ENCODE results near the gene C10orf88. TPM values are rescaled to one million over a fixed set of nuclear protein-coding genes. Genes with fewer than 3 reads are reported as not detected.
A peak's percentile ranks its signal among the peaks of the same experiment; 100 is the strongest.

Gene C10orf88, protein sequence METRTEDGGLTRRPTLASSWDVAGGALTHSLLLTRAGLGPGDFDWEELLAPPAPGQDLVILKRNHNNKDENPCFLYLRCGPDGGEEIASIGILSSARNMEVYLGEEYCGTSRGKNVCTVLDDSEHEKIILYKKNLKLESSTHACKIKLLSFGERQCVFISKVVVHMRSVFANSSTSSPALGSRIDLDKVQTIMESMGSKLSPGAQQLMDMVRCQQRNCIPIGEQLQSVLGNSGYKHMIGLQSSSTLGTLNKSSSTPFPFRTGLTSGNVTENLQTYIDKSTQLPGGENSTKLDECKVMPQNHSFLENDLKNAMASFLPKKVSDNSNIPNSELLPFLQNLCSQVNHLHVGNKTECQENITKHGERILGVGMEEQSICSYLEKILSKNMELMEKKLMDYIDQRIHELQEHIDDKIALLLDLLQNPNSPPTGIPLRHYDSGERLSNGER
- total RNA-seq (10 to 100 TPM in 3 of 5 experiments, 1 to 10 TPM in 2; 5.2 to 16.8 (median 12.5) TPM), polyA plus RNA-seq (1 to 10 TPM; 6.9 to 8.5 TPM), total RNA-seq (7.4 reads per million, percentile 30 among the genes with 10 or more reads in this experiment)

DNA sequence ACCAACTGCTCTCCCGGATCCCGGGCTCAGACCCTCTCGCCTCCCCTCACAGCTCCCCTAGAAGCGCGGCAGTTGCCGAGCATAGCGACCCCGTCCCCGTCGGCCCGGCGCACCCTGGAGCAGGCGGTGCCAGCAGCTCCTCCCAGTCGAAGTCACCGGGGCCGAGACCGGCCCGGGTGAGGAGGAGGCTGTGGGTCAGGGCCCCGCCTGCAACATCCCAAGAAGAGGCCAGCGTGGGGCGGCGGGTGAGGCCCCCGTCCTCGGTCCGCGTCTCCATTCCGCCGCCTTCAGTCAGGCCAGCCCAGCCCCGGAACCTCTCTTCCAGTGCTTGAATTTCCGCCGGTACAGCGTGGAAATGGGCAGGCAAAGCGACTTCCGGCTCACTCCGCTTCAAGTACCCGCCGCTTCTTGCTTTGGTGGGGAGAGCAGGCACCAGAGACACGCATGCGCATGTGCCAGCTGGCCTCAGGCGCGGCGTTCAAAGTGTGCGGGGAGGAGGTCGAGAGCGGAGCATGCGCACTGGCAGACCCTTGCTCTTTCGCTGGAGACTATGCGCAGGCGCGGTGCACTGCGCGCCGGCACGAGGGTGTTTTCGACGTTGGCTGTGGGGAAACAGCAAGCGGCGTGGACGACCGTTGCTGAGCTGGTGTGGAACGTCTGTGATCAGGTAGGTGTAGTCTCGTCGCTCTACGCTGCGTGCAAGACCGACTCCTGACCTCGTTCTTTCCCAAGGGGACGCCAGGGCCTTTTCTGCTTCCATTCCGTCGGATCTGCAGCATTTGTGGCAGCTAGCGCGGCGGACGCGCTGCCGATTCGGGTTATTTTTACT lies at the start of gene C10orf88:
Gene C10orf88 (minus strand): TSS at position 326 of the 829 bp plus-strand sequence. CDS start 49 bp downstream, at position 277.
- POLR2A ChIA-PET, result interaction anchor here (0.5 to 3.4 kb wide), 8 partner anchors 9 to 202 kb away, joined by 3 to 34 read pairs (median 5); partner anchors contain the start of genes ACADSB, BUB3, IKZF5 and PSTK
- CTCF ChIA-PET, result interaction anchor here (0.6 kb wide), 1 partner anchor 78 kb away, joined by 3 read pairs; no protein-coding TSS in a partner anchor
- H3K4me3 Mint-ChIP-seq, result peak within 1 kb of the TSS; percentile 85 to 96 (median 90)
- peaks cover 16% of the 10 kb centered on the region in 2 donors for H3K4me1 ChIP-seq (ENCODE audit: control insufficient read depth in 2 of 2, insufficient read depth in 2 of 2, low read length in 2 of 2)
- ATAC-seq (peak; percentile 97), DNase-seq (peak; percentile 92 to 98 (median 97))
- H3K9me3 ChIP-seq (ENCODE audit: control insufficient read depth in 2 of 3, low read length in 3 of 3), result peaks cover 0 to 7% (median 0%) of the 10 kb centered on the region in 3 experiments
- H3K36me3 Mint-ChIP-seq, result peaks cover 0 to 20% (median 19%) of the 10 kb centered on the region in 5 donors
- H3K27ac Mint-ChIP-seq, result peak within 1 kb of the TSS; percentile 77 to 98 (median 90)
- H3K36me3 ChIP-seq (ENCODE audit: control insufficient read depth in 2 of 3, insufficient read depth in 3 of 3, low read length in 3 of 3), result no peaks in the 10 kb centered on the region
- H3K4me3 ChIP-seq (ENCODE audit: low read length), result peak within 1 kb of the TSS; percentile 69
- H3K27me3 ChIP-seq (ENCODE audit: control insufficient read depth in 2 of 2, insufficient read depth in 2 of 2, low read length in 2 of 2), result no peaks in the 10 kb centered on the region
- peaks cover 26 to 60% (median 39%) of the 10 kb centered on the region in 7 donors for H3K4me1 Mint-ChIP-seq
- H3K27ac ChIP-seq (ENCODE audit: low read depth, low read length), result peak within 1 kb of the TSS; percentile 72
- peaks cover 0 to 10% (median 4%) of the 10 kb centered on the region in 11 donors for H3K9me3 Mint-ChIP-seq
- H3K27me3 Mint-ChIP-seq, result peaks cover 0 to 14% (median 0%) of the 10 kb centered on the region in 5 donors
- intact Hi-C loops (cut with micrococcal nuclease), result loop anchor here (1.0 to 5.0 kb wide), 7 partner anchors 26 to 1963 kb away; partner anchors contain the start of genes BUB3 (in 2 of the 2), FAM24B (in 2 of the 2), IKZF5 (in 2 of the 2) and PLEKHA1 (in 2 of the 2)

DNA sequence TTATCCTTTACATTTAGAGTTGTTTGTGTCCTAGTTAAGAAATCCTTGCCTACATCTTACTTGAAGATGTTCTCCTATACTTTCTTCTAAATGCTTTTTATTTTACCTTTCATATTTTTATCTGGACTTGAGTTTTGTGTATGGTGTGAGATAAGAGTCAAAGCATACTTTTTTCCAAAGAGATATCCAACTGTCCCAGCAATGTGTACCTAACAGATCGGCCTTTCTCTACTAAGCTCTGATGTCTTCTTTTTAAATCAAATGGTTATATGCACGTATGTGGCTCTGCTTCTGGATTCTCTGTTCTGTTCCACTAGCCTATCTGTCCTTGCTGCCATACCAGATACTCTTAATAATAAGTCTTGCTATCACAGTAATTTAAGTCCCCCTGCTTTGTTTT lies 47.3 kb upstream of the C10orf88 start:
- Mint-ChIP-seq H3K27me3 (no peaks in the 10 kb centered on the region), H3K36me3 (peaks cover 0 to 25% (median 10%) of the 10 kb centered on the region in 5 donors), H3K27ac (no peak overlapping the region), H3K4me3 (peak overlapping the region in 2 of 10 donors; percentile 4 to 34), H3K4me1 (peaks cover 17 to 87% (median 70%) of the 10 kb centered on the region in 7 donors), H3K9me3 (no peaks in the 10 kb centered on the region)
- Histone ChIP-seq H3K27ac (ENCODE audit: low read depth, low read length) (no peak overlapping the region), H3K9me3 (ENCODE audit: control insufficient read depth in 2 of 3, low read length in 3 of 3) (no peaks in the 10 kb centered on the region), H3K36me3 (ENCODE audit: control insufficient read depth in 2 of 3, insufficient read depth in 3 of 3, low read length in 3 of 3) (peaks cover 0 to 22% (median 8%) of the 10 kb centered on the region in 3 experiments), H3K27me3 (ENCODE audit: control insufficient read depth in 2 of 2, insufficient read depth in 2 of 2, low read length in 2 of 2) (no peaks in the 10 kb centered on the region), H3K4me3 (ENCODE audit: low read length) (no peak overlapping the region), H3K4me1 (ENCODE audit: control insufficient read depth in 2 of 2, insufficient read depth in 2 of 2, low read length in 2 of 2) (peaks cover under 1 to 11% of the 10 kb centered on the region in 2 donors)
- ATAC-seq (no peak), DNase-seq (no peak)
- ChIA-PET POLR2A (no interaction called here), CTCF (no interaction called here)
- intact Hi-C loops (cut with micrococcal nuclease), result no loop called here

DNA sequence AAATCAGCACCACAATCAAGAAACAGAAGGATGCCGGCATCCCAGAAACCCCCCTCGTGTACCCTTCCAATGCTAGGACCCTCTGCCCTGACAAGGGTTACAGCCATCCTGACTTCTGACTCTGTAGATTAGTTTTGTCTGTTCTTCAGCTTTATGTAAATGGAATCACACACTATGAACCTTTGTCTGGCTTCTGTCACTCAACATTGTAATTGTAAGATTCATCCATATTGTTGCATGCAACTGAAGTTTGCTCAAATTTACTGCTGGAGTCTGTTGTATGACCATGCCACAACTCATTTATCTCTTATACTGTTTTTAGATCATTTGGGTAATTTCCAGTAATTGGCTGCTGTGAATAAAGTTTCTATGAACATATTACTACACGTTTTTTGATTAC lies 46.1 kb upstream of the C10orf88 start:
- H3K27ac Mint-ChIP-seq, result peak overlapping the region in 5 of 9 donors; percentile 29 to 77 (median 55)
- POLR2A ChIA-PET, result interaction anchor here (0.7 kb wide), 1 partner anchor 9 kb away, joined by 3 read pairs; no protein-coding TSS in a partner anchor

DNA sequence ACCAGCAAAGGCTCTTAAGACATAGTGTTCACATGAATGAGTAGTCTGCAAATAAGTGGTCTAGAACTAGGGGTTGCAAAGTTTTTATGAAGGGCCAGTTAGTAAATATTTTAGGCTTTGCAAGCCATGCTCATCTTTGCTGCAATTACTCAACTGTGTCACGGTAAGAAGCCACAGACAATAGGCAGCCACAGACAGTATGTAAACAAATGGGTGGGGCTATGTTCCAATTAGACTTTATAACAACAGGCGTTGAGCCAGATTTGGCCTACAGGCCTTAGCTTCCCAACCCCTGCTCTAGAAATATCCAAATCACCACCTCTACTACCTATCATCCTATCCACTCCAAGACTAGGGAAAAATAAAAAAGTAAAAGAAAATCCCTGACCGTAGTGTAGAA lies 45.3 kb upstream of the C10orf88 start:
- ATAC-seq (no peak), DNase-seq (no peak)
- peaks cover 14 to 67% (median 51%) of the 10 kb centered on the region in 7 donors for H3K4me1 Mint-ChIP-seq
- H3K36me3 Mint-ChIP-seq, result peaks cover 6 to 33% (median 12%) of the 10 kb centered on the region in 5 donors
- no peak overlapping the region for H3K4me3 ChIP-seq (ENCODE audit: low read length)
- no peak overlapping the region for H3K4me3 Mint-ChIP-seq
- intact Hi-C loops (cut with micrococcal nuclease), result no loop called here
- no peaks in the 10 kb centered on the region for H3K27me3 ChIP-seq (ENCODE audit: control insufficient read depth in 2 of 2, insufficient read depth in 2 of 2, low read length in 2 of 2)
- no peaks in the 10 kb centered on the region for H3K27me3 Mint-ChIP-seq
- ChIA-PET POLR2A (interaction anchor here (1.0 kb wide), 1 partner anchor 9 kb away, joined by 6 read pairs; the partner anchor contains the start of gene IKZF5), CTCF (no interaction called here)
- H3K27ac Mint-ChIP-seq, result peak overlapping the region in 5 of 9 donors; percentile 13 to 83 (median 19)
- peaks cover 0 to 41% (median 8%) of the 10 kb centered on the region in 3 experiments for H3K36me3 ChIP-seq (ENCODE audit: control insufficient read depth in 2 of 3, insufficient read depth in 3 of 3, low read length in 3 of 3)
- no peak overlapping the region for H3K27ac ChIP-seq (ENCODE audit: low read depth, low read length)
- no peaks in the 10 kb centered on the region for H3K9me3 Mint-ChIP-seq
- H3K4me1 ChIP-seq (ENCODE audit: control insufficient read depth in 2 of 2, insufficient read depth in 2 of 2, low read length in 2 of 2), result peaks cover 0 to 7% of the 10 kb centered on the region in 2 donors
- H3K9me3 ChIP-seq (ENCODE audit: control insufficient read depth in 2 of 3, low read length in 3 of 3), result no peaks in the 10 kb centered on the region

More for the DNA sequence above, 46.1 kb upstream of the C10orf88 start:
- Mint-ChIP-seq H3K9me3 (no peaks in the 10 kb centered on the region), H3K4me3 (no peak overlapping the region), H3K36me3 (peaks cover 4 to 29% (median 11%) of the 10 kb centered on the region in 5 donors), H3K4me1 (peaks cover 14 to 75% (median 58%) of the 10 kb centered on the region in 7 donors), H3K27me3 (no peaks in the 10 kb centered on the region)
- intact Hi-C loops (cut with micrococcal nuclease), result no loop called here
- H3K27me3 ChIP-seq (ENCODE audit: control insufficient read depth in 2 of 2, insufficient read depth in 2 of 2, low read length in 2 of 2), result no peaks in the 10 kb centered on the region
- no peak overlapping the region for H3K27ac ChIP-seq (ENCODE audit: low read depth, low read length)
- no peaks in the 10 kb centered on the region for H3K9me3 ChIP-seq (ENCODE audit: control insufficient read depth in 2 of 3, low read length in 3 of 3)
- peaks cover 0 to 7% of the 10 kb centered on the region in 2 donors for H3K4me1 ChIP-seq (ENCODE audit: control insufficient read depth in 2 of 2, insufficient read depth in 2 of 2, low read length in 2 of 2)
- peaks cover 0 to 33% (median 8%) of the 10 kb centered on the region in 3 experiments for H3K36me3 ChIP-seq (ENCODE audit: control insufficient read depth in 2 of 3, insufficient read depth in 3 of 3, low read length in 3 of 3)
- ATAC-seq, result no peak
- no peak overlapping the region for H3K4me3 ChIP-seq (ENCODE audit: low read length)
- no peak for DNase-seq
- CTCF ChIA-PET, result no interaction called here

DNA sequence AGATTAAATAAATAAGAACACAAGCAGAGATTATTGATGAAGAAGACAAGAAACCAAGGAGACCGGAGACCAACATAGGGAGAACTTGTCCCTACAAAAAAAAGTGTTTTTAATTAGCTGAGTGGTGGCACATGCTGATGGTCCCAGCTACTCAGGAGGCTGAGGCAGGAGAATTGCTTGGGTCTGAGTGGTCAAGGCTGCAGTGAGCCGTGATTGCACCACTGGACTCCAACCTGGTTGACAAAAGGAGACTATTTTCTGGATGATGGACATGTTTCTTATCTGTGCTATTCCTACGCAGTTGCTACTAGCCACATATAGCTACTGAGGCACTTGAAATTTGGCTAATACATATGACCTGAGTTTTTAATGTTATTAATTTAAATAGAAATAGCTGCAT lies 44.9 kb upstream of the C10orf88 start:
- intact Hi-C loops (cut with micrococcal nuclease), result no loop called here

More for the DNA sequence above, 44.9 kb upstream of the C10orf88 start:
- ChIA-PET CTCF (no interaction called here), POLR2A (interaction anchor here (1.0 kb wide), 1 partner anchor 9 kb away, joined by 6 read pairs; the partner anchor contains the start of gene IKZF5)
- H3K27ac Mint-ChIP-seq, result peak overlapping the region in 1 of 9 donors; percentile 14
- H3K27ac ChIP-seq (ENCODE audit: low read depth, low read length), result no peak overlapping the region
- no peaks in the 10 kb centered on the region for H3K9me3 ChIP-seq (ENCODE audit: control insufficient read depth in 2 of 3, low read length in 3 of 3)
- H3K4me3 ChIP-seq (ENCODE audit: low read length), result no peak overlapping the region
- H3K27me3 Mint-ChIP-seq, result no peaks in the 10 kb centered on the region
- H3K36me3 Mint-ChIP-seq, result peaks cover 6 to 37% (median 16%) of the 10 kb centered on the region in 5 donors
- H3K4me1 ChIP-seq (ENCODE audit: control insufficient read depth in 2 of 2, insufficient read depth in 2 of 2, low read length in 2 of 2), result peaks cover 0 to 7% of the 10 kb centered on the region in 2 donors
- DNase-seq, result no peak
- peaks cover 0 to 45% (median 9%) of the 10 kb centered on the region in 3 experiments for H3K36me3 ChIP-seq (ENCODE audit: control insufficient read depth in 2 of 3, insufficient read depth in 3 of 3, low read length in 3 of 3)
- no peaks in the 10 kb centered on the region for H3K9me3 Mint-ChIP-seq
- ATAC-seq, result no peak
- no peaks in the 10 kb centered on the region for H3K27me3 ChIP-seq (ENCODE audit: control insufficient read depth in 2 of 2, insufficient read depth in 2 of 2, low read length in 2 of 2)
- peaks cover 14 to 63% (median 47%) of the 10 kb centered on the region in 7 donors for H3K4me1 Mint-ChIP-seq
- H3K4me3 Mint-ChIP-seq, result no peak overlapping the region
